Cardiac muscle cell (in vitro differentiated cells and primary cell): ENCODE data around the gene C2orf68. TPM values are rescaled to one million over a fixed set of nuclear protein-coding genes. Genes with fewer than 3 reads are reported as not detected.

Experiments used
- DNase-seq, 2 donors: peaks; one replicate each; pipeline versions ENCODE4 v3.0.0 to v3.0.0-alpha.2; 2010 to 2017; ENCODE audit warnings: low read depth in 1 of 2, low spot score in 1 of 2
- H3K27ac ChIP-seq: fragments of 200-600 bp; sonication (generic); 2 replicates; pipeline ENCODE4 v1.5.1; 2016
- H3K27me3 ChIP-seq: fragments of 200-600 bp; sonication (generic); 2 replicates; pipeline ENCODE4 v1.6.0; 2016; ENCODE audit warnings: control low read depth
- H3K36me3 ChIP-seq: fragments of 200-600 bp; sonication (generic); 2 replicates; pipeline ENCODE4 v1.5.1; 2016; ENCODE audit warnings: control low read depth
- H3K4me1 ChIP-seq: fragments of 200-600 bp; sonication (generic); 2 replicates; pipeline ENCODE4 v1.8.1; 2017; ENCODE audit warnings: low read depth, mild to moderate bottlenecking, mixed run types
- H3K4me3 ChIP-seq: fragments of 200-600 bp; sonication (generic); 2 replicates; pipeline ENCODE4 v1.5.1; 2016; ENCODE audit warnings: mild to moderate bottlenecking
- H3K9me3 ChIP-seq: fragments of 200-600 bp; sonication (generic); 2 replicates; pipeline ENCODE4 v1.5.1; 2017; ENCODE audit warnings: low read depth, mild to moderate bottlenecking, control low read depth
- polyA plus RNA-seq: library from polyadenylated mRNA; unstranded; fragments of >200 nt; fragmentation: Nextera tagmentation; extraction: Ambion mirVana; gene quantifications from 2 replicates; pipeline ENCODE4 v1.2.1, GENCODE V29; 2016
- total RNA-seq: library from RNA; depleted of rRNA; stranded (reverse); fragments of >200 nt; gene quantifications from 2 replicates; pipeline ENCODE4 v1.2.3, GENCODE V29; 2016
- TF ChIP-seq, protein P1 (sequence below): IDR thresholded peaks from 2 replicates; pipeline ENCODE4 v1.5.1; 2012; ENCODE audit warnings: low read depth, mild to moderate bottlenecking, low read length

The C2orf68 gene
- total and polyA plus RNA-seq, 2 experiments from 2014 or later = 32.6 to 37.4 TPM

DNA sequence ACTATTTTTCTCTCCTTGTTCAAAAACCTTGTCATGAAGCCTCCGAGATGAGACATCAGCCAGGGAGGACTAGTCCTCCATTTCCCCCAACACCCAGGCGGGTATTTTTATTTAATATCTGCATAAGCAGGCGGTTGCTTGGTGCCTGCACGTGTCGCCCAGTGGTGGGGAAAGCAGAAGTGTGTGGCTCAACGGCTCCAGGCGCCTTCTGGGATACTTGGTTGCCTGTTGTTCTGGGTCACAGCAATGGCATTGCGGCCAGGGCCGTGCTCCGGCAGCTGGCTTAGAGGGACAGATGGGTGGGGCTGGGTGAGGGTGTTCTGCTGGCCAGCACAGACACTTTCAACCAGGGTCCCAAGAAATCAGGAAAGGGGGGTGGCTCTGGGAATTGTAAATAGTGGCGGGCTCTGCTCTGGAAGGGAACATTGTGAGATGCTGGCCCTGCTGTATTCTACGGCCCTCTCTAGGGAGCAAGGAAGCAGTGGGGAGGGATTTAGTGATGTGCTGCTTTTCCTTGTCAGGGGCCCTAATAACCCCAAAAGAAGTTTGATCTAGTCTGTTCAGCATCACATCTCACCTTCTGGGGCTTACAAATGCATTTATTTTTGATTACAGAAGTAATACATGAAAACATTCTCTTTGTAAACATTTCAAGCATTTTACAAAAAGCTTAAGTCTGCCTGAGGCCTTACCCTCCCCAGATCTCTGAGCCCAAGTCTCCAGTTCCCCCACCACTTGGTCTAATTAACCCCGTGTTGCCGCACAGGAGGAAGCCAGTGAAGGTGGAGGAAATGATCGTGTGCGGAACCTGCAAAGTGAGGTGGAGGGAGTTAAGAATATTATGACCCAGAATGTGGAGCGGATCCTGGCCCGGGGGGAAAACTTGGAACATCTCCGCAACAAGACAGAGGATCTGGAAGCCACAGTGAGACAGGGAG lies 33.4 kb downstream of the C2orf68 start:
- Histone ChIP-seq H3K4me3 (no peak overlapping the region), H3K9me3 (no peaks in the 10 kb centered on the region), H3K27me3 (no peaks in the 10 kb centered on the region), H3K36me3 (no peaks in the 10 kb centered on the region), H3K27ac (peak overlapping the region; percentile 58), H3K4me1 (peaks cover 25% of the 10 kb centered on the region)
- TF ChIP-seq, protein P1, sequence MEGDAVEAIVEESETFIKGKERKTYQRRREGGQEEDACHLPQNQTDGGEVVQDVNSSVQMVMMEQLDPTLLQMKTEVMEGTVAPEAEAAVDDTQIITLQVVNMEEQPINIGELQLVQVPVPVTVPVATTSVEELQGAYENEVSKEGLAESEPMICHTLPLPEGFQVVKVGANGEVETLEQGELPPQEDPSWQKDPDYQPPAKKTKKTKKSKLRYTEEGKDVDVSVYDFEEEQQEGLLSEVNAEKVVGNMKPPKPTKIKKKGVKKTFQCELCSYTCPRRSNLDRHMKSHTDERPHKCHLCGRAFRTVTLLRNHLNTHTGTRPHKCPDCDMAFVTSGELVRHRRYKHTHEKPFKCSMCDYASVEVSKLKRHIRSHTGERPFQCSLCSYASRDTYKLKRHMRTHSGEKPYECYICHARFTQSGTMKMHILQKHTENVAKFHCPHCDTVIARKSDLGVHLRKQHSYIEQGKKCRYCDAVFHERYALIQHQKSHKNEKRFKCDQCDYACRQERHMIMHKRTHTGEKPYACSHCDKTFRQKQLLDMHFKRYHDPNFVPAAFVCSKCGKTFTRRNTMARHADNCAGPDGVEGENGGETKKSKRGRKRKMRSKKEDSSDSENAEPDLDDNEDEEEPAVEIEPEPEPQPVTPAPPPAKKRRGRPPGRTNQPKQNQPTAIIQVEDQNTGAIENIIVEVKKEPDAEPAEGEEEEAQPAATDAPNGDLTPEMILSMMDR = no peak
- DNase-seq = no peak

DNA sequence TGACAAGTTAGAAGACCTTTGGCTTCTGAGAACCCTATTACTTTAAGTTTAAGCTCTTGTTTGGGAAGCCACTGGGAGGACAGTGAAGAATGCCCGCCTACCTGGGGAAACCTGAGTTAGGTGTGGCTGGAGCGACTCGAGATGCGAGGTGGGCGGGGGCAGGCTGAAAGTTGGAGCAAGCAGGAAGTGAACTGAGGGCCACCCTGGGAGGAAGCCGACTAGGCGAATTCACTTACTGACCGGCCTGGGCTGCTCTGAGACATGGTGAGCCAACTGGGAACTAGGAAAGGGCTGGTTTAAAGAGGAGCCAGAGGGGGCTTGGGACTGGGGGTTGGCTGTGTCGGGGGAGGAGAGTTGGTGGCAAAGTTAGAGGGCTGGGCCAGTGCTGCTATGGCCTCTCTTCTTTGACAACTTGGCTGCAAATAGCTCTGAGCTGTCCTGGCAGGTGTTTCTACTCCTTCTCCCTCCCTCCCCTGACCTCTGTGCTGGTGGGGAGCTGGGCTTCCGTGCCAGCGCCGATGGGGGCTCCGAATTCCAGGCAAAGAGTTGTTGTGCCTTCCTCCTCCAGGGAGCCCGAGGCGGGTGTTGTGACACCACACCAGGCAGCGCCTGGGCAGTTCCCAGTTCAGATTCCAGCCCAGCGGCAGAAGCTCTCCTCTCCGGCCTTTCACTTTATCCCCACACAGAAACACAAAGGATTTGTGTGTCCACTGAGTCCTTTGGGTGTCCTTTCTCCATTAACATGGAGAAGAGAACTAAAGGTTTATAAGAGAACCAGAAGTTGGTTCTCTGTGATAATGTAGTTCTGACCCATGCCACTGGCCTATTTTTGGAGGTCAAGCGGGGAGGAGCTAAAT lies 34.3 kb downstream of the C2orf68 start, which contains the start of gene VAMP8:
TSS of gene VAMP8 (plus strand) at position 201 of the 857 bp plus-strand sequence. CDS start at position 262, 61 bp downstream.
- H3K27me3 ChIP-seq = peaks cover 3% of the 10 kb centered on the region
- no peaks in the 10 kb centered on the region for H3K36me3 ChIP-seq
- H3K27ac ChIP-seq = peak within 1 kb of the TSS; percentile 58
- H3K4me3 ChIP-seq = no peak within 1 kb of the TSS
- H3K9me3 ChIP-seq = no peaks in the 10 kb centered on the region
- TF ChIP-seq, protein P1 = no peak
- H3K4me1 ChIP-seq = peaks cover 25% of the 10 kb centered on the region
- no peak for DNase-seq

DNA sequence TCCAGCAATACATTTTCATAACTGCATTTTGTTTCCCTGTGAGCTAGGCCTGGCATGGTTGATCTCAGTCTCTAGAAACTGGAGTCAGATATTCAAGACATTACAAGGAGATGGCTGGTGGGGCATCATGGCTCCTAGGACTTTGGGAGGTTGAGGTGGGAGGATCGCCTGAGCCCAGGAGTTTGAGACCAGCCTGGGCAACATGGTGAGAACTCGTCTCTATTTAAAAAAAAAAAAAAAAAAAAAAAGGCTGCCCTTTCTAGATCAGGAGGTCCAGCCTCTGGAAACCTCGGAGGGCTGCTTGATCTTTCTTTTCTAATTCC lies 34.8 kb downstream of the C2orf68 start:
- peaks cover 6% of the 10 kb centered on the region for H3K27me3 ChIP-seq
- H3K36me3 ChIP-seq = no peaks in the 10 kb centered on the region
- H3K9me3 ChIP-seq = no peaks in the 10 kb centered on the region
- TF ChIP-seq, protein P1 = no peak
- peaks cover 25% of the 10 kb centered on the region for H3K4me1 ChIP-seq
- H3K4me3 ChIP-seq = no peak overlapping the region
- no peak overlapping the region for H3K27ac ChIP-seq
- no peak for DNase-seq

DNA sequence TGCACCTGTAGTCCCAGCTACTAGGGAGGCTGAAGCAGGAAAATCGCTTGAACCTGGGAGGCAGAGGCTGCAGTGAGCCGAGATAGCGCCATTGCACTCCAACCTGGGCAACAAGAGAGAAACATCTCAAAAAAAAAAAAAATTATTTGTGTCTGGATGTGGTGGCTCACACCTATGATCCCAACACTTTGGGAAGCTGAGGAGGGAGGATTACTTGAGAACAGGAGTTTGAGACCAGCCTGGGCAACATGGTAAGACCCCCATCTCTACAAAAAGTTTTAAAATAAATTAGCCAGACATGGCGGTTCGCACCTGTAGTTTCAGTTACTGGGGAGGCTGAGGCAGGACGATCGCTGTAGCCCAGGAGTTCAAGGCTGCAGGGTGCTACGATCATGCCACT lies 36.1 kb downstream of the C2orf68 start:
- H3K9me3 ChIP-seq = no peaks in the 10 kb centered on the region
- no peak overlapping the region for H3K4me3 ChIP-seq
- no peak overlapping the region for H3K27ac ChIP-seq
- no peak for DNase-seq
- peaks cover 25% of the 10 kb centered on the region for H3K4me1 ChIP-seq
- TF ChIP-seq, protein P1 = no peak
- H3K36me3 ChIP-seq = no peaks in the 10 kb centered on the region
- peaks cover 12% of the 10 kb centered on the region for H3K27me3 ChIP-seq

DNA sequence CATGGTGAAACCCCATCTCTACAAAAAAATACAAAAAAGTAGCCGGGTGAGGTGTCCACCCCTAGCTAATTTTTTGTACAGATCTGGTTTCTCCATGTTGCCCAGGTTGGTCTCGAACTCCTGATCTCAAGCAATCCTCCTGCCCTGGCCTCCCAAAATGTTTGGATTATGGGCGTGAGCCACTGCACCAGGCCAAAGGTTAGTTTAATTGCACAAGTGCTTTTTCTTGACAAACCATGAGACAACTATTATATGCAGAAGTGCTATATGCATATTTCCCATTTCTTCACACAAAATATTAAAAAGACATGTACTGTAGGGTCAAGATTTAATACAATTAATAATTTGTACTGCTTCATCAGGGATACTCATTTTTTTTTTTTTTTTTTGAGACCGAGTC lies 45.6 kb downstream of the C2orf68 start:
- H3K27me3 ChIP-seq = peaks cover 25% of the 10 kb centered on the region
- H3K27ac ChIP-seq = no peak overlapping the region
- TF ChIP-seq, protein P1 = no peak
- H3K4me3 ChIP-seq = no peak overlapping the region
- no peak for DNase-seq
- H3K9me3 ChIP-seq = no peaks in the 10 kb centered on the region
- H3K36me3 ChIP-seq = no peaks in the 10 kb centered on the region
- H3K4me1 ChIP-seq = no peaks in the 10 kb centered on the region
